Ectodermal cell (in vitro differentiated cells): ENCODE measurements around the gene AFAP1L1.

Experiments used
- H3K27ac ChIP-seq: 2 replicates; pipeline ENCODE4 v1.7.0; 2013; ENCODE audit warnings: mild to moderate bottlenecking, low read depth, low read length; ENCODE audit not compliant: insufficient read depth, poor library complexity, severe bottlenecking
- H3K27me3 ChIP-seq: 2 replicates; pipeline ENCODE4 v1.7.0; 2013; ENCODE audit warnings: mild to moderate bottlenecking, low read length; ENCODE audit not compliant: insufficient read depth, control insufficient read depth, poor library complexity, severe bottlenecking
- H3K36me3 ChIP-seq: one replicate; pipeline ENCODE4 v1.7.0; 2013; ENCODE audit warnings: low read length; ENCODE audit not compliant: control insufficient read depth, insufficient read depth
- H3K4me1 ChIP-seq: one replicate; pipeline ENCODE4 v1.7.0; 2013; ENCODE audit warnings: low read length; ENCODE audit not compliant: control insufficient read depth, insufficient read depth
- H3K4me3 ChIP-seq: 2 replicates; pipeline ENCODE4 v1.7.0; 2013; ENCODE audit warnings: low read depth, low read length, control low read depth; ENCODE audit not compliant: insufficient read depth
- H3K9me3 ChIP-seq: 2 replicates; pipeline ENCODE4 v1.7.0; 2013; ENCODE audit warnings: mild to moderate bottlenecking, low read length, moderate library complexity; ENCODE audit not compliant: control insufficient read depth
- WGBS, 2 experiments: methylation state at CpG; one replicate each; pipeline ENCODE4 v1.1.7; 2013; ENCODE audit warnings: missing lambda C conversion rate in 2 of 2; 5-methylcytosine and 5-hydroxymethylcytosine counted together

The AFAP1L1 gene

GRCh38 chr5:149341876-149342275, 70.2 kb downstream of the AFAP1L1 start:
- H3K9me3 ChIP-seq: no peaks in the 10 kb centered on the region
- no peak overlapping the region for H3K27ac ChIP-seq
- no peak overlapping the region for H3K4me3 ChIP-seq
- peaks cover 10% of the 10 kb centered on the region for H3K4me1 ChIP-seq
- no peaks in the 10 kb centered on the region for H3K36me3 ChIP-seq
- peaks cover 3% of the 10 kb centered on the region for H3K27me3 ChIP-seq

- WGBS, 2 experiments: 89 to 92% methylated on average over 2 of the region's 2 CpGs
These were observed 72.5 kb downstream of the AFAP1L1 start for GRCh38 chr5:149344151-149344550.

DNA sequence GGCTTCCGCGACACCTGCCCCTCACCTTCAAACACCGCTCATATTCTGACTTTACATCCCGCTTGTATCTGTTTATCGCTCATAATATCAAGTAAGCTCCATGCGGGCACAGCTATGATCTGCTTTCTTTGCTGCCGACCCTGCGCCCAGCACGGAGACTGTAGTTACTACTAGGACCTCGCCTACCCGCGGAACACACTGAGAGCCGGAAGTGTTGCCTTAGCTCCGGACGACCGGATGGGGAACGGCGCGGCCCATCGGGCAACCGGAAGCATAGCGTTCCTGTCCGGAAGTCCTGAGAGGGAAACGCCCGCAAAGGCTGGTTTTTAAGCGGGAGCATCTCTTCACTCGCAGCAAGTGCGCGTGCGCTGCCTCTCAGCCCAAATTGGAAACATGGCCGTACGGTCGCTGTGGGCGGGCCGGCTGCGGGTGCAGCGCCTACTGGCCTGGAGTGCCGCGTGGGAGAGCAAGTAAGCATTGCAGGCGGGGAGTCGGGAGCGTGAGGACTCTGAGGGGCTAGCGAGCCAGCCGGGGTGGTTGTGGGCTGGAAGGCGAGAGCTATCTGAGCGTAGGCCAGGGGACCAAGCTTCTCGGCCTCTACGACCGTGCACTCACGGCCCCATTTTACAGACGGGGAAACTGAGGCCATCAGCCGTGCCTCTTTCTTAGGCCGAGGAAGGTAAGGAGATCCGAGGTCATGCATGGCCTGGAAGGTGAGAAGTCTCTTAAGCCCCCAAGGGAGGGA, 73.7 kb downstream of the AFAP1L1 start, which contains the start of gene GRPEL2:
TSS of gene GRPEL2 (plus strand) at position 353 of the 745 bp plus-strand sequence. CDS start at position 394, 41 bp downstream.
- peak within 1 kb of the TSS; percentile 80 for H3K4me3 ChIP-seq
- 0 to 1% methylated on average over 54 of the region's 54 CpGs for WGBS, 2 experiments
- H3K9me3 ChIP-seq: no peaks in the 10 kb centered on the region
- peaks cover 4% of the 10 kb centered on the region for H3K36me3 ChIP-seq
- H3K4me1 ChIP-seq: peaks cover 10% of the 10 kb centered on the region
- peak within 1 kb of the TSS; percentile 56 for H3K27ac ChIP-seq
- H3K27me3 ChIP-seq: peaks cover 3% of the 10 kb centered on the region

More at GRCh38 chr5:149344151-149344550, 72.5 kb downstream of the AFAP1L1 start:
- Histone ChIP-seq H3K27me3 (peaks cover 3% of the 10 kb centered on the region), H3K9me3 (no peaks in the 10 kb centered on the region), H3K27ac (no peak overlapping the region), H3K36me3 (peaks cover under 1% of the 10 kb centered on the region), H3K4me3 (no peak overlapping the region), H3K4me1 (peaks cover 10% of the 10 kb centered on the region)

DNA sequence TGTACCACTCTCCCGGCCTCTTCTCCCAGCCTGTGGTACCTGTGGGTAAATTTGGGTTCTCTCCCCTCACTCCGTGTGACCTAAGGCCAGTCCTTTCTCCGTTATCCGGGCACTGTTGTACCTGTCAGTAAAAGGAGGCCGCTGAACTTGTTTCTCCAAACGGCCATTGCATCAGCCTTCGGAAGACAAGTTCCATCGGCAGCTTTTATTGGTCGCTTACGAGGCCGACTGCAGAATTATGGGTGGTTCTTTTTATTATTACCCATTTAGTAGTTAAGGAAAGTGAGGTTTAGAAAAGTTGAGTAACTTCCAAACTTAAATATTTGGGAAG, 74.2 kb downstream of the AFAP1L1 start:
- Histone ChIP-seq H3K9me3 (no peaks in the 10 kb centered on the region), H3K27ac (no peak overlapping the region)

GRCh38 chr5:149348518-149348917, 76.9 kb downstream of the AFAP1L1 start:
- Histone ChIP-seq H3K27me3 (no peaks in the 10 kb centered on the region), H3K36me3 (peaks cover 8% of the 10 kb centered on the region), H3K9me3 (no peaks in the 10 kb centered on the region), H3K4me3 (no peak overlapping the region), H3K27ac (no peak overlapping the region), H3K4me1 (peaks cover 10% of the 10 kb centered on the region)
- WGBS, 2 experiments: 93 to 100% methylated on average over 1 of the region's 1 CpG

More for the DNA sequence above, 74.2 kb downstream of the AFAP1L1 start:
- Histone ChIP-seq H3K4me3 (peak overlapping the region; percentile 80), H3K27me3 (peaks cover 3% of the 10 kb centered on the region), H3K4me1 (peaks cover 10% of the 10 kb centered on the region), H3K36me3 (peaks cover 7% of the 10 kb centered on the region)
- 3 to 6% methylated on average over 10 to 11 of the region's 11 CpGs for whole genome bisulfite sequencing, 2 experiments

- H3K27me3 ChIP-seq: no peaks in the 10 kb centered on the region
- H3K36me3 ChIP-seq: peaks cover 10% of the 10 kb centered on the region
- no peak overlapping the region for H3K4me3 ChIP-seq
- no peaks in the 10 kb centered on the region for H3K9me3 ChIP-seq
- peaks cover 7% of the 10 kb centered on the region for H3K4me1 ChIP-seq
- H3K27ac ChIP-seq: no peak overlapping the region
- WGBS, 2 experiments: 95 to 96% methylated on average over 4 of the region's 4 CpGs
These were observed 77.7 kb downstream of the AFAP1L1 start for GRCh38 chr5:149349382-149349781.

GRCh38 chr5:149352169-149352568, 80.5 kb downstream of the AFAP1L1 start:
- Histone ChIP-seq H3K9me3 (no peaks in the 10 kb centered on the region), H3K4me3 (no peak overlapping the region), H3K27ac (no peak overlapping the region), H3K36me3 (peaks cover 10% of the 10 kb centered on the region), H3K4me1 (no peaks in the 10 kb centered on the region), H3K27me3 (no peaks in the 10 kb centered on the region)
- WGBS, 2 experiments: 95 to 98% methylated on average over 4 of the region's 4 CpGs

DNA sequence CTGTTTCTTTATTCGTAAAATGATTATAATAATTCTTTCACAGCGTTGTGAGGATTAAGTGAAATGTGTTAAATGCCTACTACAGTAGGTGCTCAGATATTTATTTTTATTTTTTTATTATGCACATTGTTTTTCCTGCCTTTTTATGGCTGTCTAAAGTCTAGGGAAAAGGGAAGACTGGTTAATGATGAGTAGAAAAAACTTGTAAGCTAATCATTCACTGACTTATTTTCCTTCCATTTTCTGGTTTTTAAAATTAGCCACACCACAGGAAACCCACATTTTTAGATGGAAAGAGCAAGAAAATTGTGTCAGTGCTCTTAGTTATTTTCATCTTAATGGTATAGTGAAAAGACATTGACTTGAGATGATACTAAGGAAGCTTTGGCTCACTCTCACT, 82.3 kb downstream of the AFAP1L1 start:
- H3K4me1 ChIP-seq: no peaks in the 10 kb centered on the region
- H3K4me3 ChIP-seq: no peak overlapping the region
- H3K36me3 ChIP-seq: peaks cover 10% of the 10 kb centered on the region
- H3K9me3 ChIP-seq: no peaks in the 10 kb centered on the region
- H3K27ac ChIP-seq: no peak overlapping the region
- 90 to 95% methylated on average over 2 of the region's 2 CpGs for WGBS, 2 experiments
- no peaks in the 10 kb centered on the region for H3K27me3 ChIP-seq

DNA sequence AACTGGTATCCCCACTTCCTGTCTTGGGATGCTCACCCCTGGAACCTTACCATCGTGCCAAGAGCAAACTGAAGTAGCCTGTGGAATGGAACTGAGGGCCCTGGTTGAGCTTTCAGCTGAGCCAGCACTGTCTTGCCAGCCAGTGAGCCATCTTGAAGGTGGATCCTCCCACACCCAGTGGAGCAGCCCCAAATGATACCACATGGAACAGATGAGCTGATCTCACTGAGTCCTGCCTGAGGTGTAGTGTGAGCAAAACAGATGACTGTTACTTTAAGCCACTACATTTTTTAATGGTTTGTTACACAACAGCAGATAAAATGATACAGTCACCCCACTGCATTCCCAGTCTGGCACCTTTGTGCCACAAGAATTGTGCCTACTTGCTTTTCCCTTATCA, 84.0 kb downstream of the AFAP1L1 start:
- H3K4me1 ChIP-seq: no peaks in the 10 kb centered on the region
- no peak overlapping the region for H3K4me3 ChIP-seq
- no peak overlapping the region for H3K27ac ChIP-seq
- H3K9me3 ChIP-seq: no peaks in the 10 kb centered on the region
- H3K36me3 ChIP-seq: peaks cover 3% of the 10 kb centered on the region
- no peaks in the 10 kb centered on the region for H3K27me3 ChIP-seq
- WGBS, 2 experiments: 94 to 100% methylated on average over 1 of the region's 1 CpG

DNA sequence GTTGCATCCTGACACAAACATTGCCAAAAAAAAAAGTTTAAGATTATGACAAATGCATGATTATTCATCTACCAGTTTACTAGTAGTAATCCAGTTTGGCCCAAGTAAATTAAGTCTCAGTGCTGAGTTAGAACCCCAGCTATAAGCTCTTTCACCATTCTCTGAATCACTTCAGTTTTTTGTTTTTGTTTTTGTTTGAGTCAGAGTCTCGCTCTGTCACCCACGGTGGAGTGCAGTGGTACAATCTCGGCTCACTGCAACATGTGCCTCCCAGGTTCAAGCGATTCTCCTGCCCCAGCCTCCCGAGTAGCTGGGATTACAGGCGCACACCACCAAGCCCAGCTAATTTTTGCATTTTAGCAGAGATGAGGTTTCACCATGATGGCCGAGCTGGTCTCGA, 84.7 kb downstream of the AFAP1L1 start:
- no peaks in the 10 kb centered on the region for H3K4me1 ChIP-seq
- H3K27me3 ChIP-seq: no peaks in the 10 kb centered on the region
- 94 to 95% methylated on average over 8 of the region's 8 CpGs for WGBS, 2 experiments
- H3K27ac ChIP-seq: no peak overlapping the region
- peaks cover 3% of the 10 kb centered on the region for H3K36me3 ChIP-seq
- no peaks in the 10 kb centered on the region for H3K9me3 ChIP-seq
- no peak overlapping the region for H3K4me3 ChIP-seq
